HG02852 (cell line): ENCODE measurements around the gene ALG1L2.
"Not testable (repeated sequence)": the region's sequence is repeated elsewhere in the genome, so short reads cannot be mapped to it uniquely, and the experiment has no call there.

Experiments
- ATAC-seq: cut with Tn5 transposase; IDR thresholded peaks from one replicate; pipeline ENCODE4 v1.9.1; 2021; ENCODE audit warnings: mild to moderate bottlenecking, moderate library complexity; ENCODE audit not compliant: unreplicated experiment

Gene ALG1L2

DNA sequence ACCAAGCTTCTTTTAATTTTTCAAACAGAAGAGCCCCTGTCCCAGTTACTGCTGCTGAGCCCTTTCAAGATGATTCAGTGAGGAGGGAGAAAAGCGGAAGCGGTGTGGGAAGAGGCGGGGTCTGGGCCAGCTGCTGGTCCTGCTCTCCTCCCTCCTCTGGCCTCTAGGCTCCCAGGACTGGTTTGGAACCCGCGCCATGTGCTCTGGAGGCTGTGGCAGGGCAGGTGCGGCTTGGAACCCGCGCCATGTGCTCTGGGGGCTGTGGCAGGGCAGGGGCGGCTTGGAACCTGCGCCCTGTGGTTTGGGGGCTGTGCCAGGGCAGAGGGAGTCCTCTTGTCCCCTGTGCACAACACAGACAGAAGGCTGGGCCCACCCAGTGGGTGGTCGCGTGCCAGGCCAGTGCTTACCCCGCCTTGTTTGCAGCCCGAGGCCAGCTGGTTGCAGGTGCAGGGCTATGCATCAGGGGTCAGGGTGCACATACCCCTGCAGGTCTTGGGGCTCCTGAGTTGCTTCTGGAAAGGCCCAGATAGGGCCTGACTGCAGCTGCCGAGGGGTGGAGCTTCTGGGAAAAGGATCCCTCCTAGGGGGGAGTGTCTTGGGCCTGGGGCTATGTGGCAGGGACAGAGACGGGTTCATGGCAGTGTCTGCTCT, 12.2 kb downstream of the ALG1L2 start:
- no peak for ATAC-seq

GRCh38 chr3:130094491-130094941, 12.9 kb downstream of the ALG1L2 start:
- ATAC-seq: not testable (repeated sequence)

DNA sequence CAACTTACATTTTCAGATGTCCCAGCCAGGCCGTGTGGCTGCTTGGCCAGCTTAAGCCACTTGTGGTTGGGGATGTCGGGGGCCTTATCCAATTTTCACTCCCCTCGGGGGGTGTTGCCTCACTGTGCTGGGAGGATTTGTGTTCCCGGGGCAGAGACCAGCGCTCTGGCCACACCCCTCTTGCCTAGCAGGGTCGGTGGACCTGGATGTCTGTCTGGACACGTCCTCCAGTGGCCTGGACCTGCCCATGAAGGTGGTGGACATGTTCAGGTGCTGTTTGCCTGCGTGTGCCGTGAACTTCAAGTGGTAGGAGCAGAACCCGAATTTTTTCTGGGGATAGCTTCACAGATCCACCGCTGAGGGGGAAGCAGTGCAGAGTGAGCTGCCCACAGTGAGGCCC, 14.2 kb downstream of the ALG1L2 start:
- not testable (repeated sequence) for ATAC-seq

GRCh38 chr3:130097096-130097495, 15.5 kb downstream of the ALG1L2 start:
- ATAC-seq: not testable (repeated sequence)

DNA sequence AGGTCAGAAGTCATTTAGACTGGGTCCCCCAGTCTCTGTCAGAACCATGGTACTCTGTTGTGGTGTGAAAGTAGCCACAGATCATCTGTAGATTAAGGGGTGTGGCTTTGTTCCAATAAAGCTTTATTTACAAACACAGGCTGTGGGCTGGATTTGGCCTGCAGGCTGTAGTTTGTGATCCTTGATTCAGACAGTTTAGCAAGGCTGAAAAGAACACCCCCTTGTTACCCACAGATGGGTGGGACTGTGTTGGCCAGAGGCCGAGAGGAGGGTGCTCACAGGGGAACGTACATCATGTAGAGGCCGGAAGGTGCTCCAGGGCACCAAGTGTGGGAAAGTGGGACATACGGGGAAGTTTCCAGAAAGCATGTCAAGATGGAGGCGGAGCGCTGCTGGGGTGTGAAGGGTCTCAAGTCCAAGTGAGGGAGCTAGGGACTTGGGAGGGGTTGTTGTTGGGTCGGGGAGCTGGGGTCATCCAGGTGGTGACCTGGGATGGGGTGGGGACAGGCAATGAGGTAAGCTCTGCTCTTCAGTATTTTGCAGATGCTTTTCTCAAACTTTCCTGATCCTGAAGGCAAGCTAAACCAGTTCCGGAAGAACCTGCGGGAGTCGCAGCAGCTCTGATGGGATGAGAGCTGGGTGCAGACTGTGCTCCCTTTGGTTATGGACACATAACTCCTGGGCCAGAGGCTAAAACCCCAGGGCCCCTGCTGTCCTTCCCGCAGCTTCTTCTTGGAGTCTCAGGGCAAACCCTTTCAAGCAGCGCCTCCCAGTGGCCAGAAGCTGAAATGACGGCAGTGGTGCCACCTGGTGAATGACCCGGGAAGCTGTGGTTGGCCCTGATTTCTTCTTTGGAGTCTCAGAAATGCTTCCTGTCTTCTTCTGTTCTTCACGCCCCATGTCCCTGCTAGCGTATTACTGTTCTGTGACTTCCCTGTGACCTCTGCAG, 16.3 kb downstream of the ALG1L2 start:
- ATAC-seq: not testable (repeated sequence)

- not testable (repeated sequence) for ATAC-seq
Measured at GRCh38 chr3:130098639-130099385, 17.2 kb downstream of the ALG1L2 start.

GRCh38 chr3:130102545-130102944, 20.9 kb downstream of the ALG1L2 start:
- ATAC-seq: not testable (repeated sequence)

GRCh38 chr3:130104191-130104590, 22.6 kb downstream of the ALG1L2 start:
- ATAC-seq: not testable (repeated sequence)

GRCh38 chr3:130107333-130107995, 25.8 kb downstream of the ALG1L2 start:
- ATAC-seq: not testable (repeated sequence)

- ATAC-seq: not testable (repeated sequence)
Measured at GRCh38 chr3:130108836-130109585, 27.4 kb downstream of the ALG1L2 start.

DNA sequence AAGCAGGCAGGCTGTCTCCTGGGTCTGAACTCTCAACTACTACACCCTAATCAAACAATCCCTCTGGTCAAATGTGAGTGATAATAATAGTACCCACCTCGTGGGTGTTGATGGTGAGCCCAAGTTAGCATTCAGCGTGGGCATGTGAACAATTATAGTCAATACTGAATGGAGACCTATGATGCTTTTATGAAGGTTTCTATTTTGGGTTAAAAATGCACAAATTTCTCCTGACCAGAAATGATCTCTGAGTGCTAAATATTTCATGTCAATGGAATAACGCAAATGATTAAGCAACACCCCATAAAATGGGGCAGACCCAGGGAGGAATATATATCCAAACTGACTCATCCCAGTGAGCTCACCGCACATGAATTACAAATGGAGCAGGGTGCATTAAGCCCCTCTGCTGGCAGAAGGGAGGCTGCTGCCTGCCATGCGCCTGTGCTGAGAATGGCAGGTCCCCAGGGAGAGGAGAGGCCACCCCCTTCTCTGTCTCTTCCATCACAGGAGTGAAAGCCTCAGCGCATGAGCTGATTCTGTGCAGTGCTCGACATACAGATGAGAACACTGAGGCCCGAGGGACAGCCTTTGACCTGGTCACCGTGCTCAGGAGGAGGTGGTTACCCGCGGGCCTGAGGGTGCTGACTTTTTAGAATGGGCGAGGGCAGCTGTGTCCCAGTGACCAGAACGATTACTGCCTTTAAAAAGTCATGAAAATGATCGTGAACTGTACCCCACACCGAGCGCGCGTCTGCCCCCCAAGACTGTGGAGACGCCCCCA, 28.9 kb downstream of the ALG1L2 start:
- ATAC-seq: not testable (repeated sequence)

GRCh38 chr3:130111185-130111864, 29.7 kb downstream of the ALG1L2 start:
- ATAC-seq: peak; percentile 98

DNA sequence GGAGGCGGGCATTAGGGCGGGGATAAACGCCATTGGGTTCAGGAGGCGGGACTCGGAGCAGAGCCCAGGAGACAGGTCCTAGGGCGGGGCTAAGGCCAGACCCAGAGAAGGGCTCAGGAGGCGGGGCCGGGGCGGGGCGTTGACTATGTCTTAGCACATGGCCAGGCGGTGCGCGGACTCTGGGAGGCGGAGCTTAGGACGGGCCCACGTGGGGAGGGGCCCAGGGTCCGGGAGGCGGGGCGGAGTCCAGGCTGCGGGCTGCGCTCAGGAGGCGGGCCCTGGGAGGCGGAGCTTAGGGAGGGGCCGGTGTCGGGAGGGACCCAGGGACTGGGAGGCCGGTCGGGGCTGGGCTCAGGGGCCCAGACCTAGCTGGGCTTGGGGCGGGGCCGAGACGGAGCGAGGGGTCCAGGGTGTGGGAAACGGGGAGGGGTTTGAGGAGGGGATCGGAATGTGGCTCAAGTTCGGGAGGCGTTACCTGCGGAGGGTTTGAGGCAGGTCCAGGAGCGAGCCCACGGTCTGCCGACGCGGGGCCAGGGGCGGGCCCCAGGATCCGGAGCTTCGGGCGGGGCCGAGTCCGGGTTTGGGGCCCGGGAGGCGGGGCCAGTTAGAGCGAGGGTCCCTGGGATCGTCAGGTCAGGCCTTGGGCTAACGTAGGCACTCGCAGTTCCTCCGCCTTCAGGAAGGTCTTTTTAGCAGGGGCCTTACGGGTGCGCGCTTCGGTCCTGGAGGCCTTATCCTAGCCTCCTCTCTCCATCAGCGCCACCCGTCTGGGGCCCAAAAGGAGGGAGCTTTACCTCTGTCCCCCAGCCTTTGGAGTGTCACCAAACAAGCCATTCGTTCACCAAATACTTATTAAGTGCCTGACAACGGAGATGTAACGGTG, 30.5 kb downstream of the ALG1L2 start:
- peak; percentile 45 for ATAC-seq

DNA sequence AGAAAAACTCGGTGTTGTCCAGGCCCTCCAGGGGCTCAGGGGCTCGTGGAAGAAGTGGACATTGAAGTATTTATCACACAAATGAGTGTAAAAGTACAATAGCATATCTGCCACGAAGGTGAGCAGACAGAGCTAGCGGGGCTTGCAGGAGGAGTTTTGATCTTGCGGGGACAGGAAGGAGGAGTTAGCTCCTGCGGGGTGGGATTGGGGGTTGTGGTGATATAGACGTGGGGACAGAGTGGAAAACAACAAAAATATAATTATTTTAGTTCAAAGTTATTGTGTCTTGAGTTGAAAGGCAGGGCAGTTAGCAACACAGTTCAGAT, 31.1 kb downstream of the ALG1L2 start:
- ATAC-seq: not testable (repeated sequence)

DNA sequence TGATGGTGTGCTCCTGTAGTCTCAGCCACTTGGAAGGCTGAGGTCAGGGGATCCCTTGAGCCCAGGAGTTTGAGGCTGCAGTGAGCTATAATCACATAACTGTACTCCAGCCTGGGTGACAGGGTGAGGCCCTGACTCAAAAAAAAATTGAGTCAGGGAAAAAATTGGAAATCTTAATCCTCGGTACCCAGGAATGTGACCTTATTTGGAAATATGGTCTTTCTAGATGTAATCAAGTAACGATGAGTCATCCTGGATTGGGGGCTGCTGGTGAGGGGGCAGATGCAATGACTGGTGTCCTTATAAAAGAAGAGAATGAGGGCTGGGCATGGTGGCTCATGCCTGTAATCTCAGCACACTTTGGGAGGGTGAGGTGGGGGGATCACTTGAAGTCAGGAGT, 33.8 kb downstream of the ALG1L2 start:
- ATAC-seq: not testable (repeated sequence)

GRCh38 chr3:130117933-130118332, 36.3 kb downstream of the ALG1L2 start:
- no peak for ATAC-seq

GRCh38 chr3:130119824-130120223, 38.2 kb downstream of the ALG1L2 start:
- not testable (repeated sequence) for ATAC-seq

DNA sequence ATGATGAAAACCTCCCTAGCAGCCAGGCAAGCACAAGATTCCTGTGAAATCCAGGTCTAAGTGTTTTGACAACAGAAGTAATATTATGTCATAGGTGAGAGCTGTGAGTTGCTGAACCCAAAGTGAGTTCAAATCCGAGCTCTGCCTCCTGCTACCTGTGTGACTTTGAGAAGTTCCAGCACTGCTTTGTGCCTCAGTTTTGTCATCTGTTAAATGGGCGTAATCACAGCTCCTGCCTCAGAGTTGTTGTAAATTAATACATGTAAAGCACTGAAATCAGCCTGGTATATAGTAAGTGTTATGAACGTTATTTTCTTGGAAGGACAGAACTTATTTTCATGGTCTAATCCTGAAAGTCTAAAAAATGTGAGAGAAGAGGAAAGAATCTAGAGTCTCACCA, 38.7 kb downstream of the ALG1L2 start:
- ATAC-seq: not testable (repeated sequence)
